CD4-positive, CD25-positive, alpha-beta regulatory T cell (primary cell): Measurements from ENCODE around the gene IRF2. TPM values are rescaled to one million over a fixed set of nuclear protein-coding genes. Genes with fewer than 3 reads are reported as not detected.

Experiments used
- ATAC-seq, 2 donors: fragments of 150-1000 bp; cut with Tn5 transposase; one replicate each; pipeline ENCODE4 v1.10.0; 2021; ENCODE audit warnings: low read depth in 2 of 2, moderate number of reproducible peaks in 2 of 2, moderate library complexity in 1 of 2
- DNase-seq, 3 donors: peaks; one replicate each; pipeline versions ENCODE4 v3.0.0 to v3.0.0-alpha.2; 2012 to 2022; ENCODE audit warnings: mixed read lengths in 1 of 3
- H3K27ac ChIP-seq: one replicate; pipeline ENCODE4 v1.7.0; 2013; ENCODE audit warnings: mild to moderate bottlenecking, low read length; ENCODE audit not compliant: insufficient read depth, poor library complexity, severe bottlenecking
- H3K27me3 ChIP-seq: one replicate; pipeline ENCODE4 v1.7.0; 2013; ENCODE audit warnings: low read length; ENCODE audit not compliant: control insufficient read depth, insufficient read depth
- H3K36me3 ChIP-seq: one replicate; pipeline ENCODE4 v1.7.0; 2013; ENCODE audit warnings: mild to moderate bottlenecking, low read length, moderate library complexity; ENCODE audit not compliant: control insufficient read depth, insufficient read depth
- H3K4me1 ChIP-seq: 2 replicates; pipeline ENCODE4 v1.7.0; 2013; ENCODE audit warnings: mild to moderate bottlenecking, low read length; ENCODE audit not compliant: insufficient read depth, control insufficient read depth, poor library complexity, severe bottlenecking
- H3K4me3 ChIP-seq: one replicate; pipeline ENCODE4 v1.7.0; 2013; ENCODE audit warnings: low read depth, mild to moderate bottlenecking, low read length, moderate library complexity
- H3K9me3 ChIP-seq, 2 experiments: 1 replicate in 1 of 2; 2 replicates in 1 of 2; pipeline ENCODE4 v1.7.0; 2013; ENCODE audit warnings: low read length in 2 of 2, mild to moderate bottlenecking in 1 of 2, moderate library complexity in 1 of 2; ENCODE audit not compliant: control insufficient read depth in 2 of 2
- H3K27ac Mint-ChIP-seq, 3 donors: one replicate each; pipeline ENCODE4 v1.8.0; 2020 to 2022; ENCODE audit warnings: mild to moderate bottlenecking in 3 of 3, mixed read lengths in 3 of 3, moderate library complexity in 2 of 3
- H3K27me3 Mint-ChIP-seq: one replicate; pipeline ENCODE4 v1.8.0; 2022; ENCODE audit warnings: mild to moderate bottlenecking, mixed read lengths
- H3K36me3 Mint-ChIP-seq: one replicate; pipeline ENCODE4 v1.8.0; 2020; ENCODE audit warnings: mixed read lengths
- H3K4me1 Mint-ChIP-seq, 4 donors: one replicate each; pipeline ENCODE4 v1.8.0; 2020 to 2022; ENCODE audit warnings: mixed read lengths in 4 of 4, mild to moderate bottlenecking in 1 of 4
- H3K4me3 Mint-ChIP-seq, 4 donors: one replicate each; pipeline ENCODE4 v1.8.0; 2020 to 2022; ENCODE audit warnings: mild to moderate bottlenecking in 4 of 4, mixed read lengths in 4 of 4, moderate library complexity in 3 of 4
- H3K9me3 Mint-ChIP-seq, 7 donors: one replicate each; pipeline ENCODE4 v1.8.0; 2020 to 2022; ENCODE audit warnings: mixed read lengths in 7 of 7, mild to moderate bottlenecking in 3 of 7, moderate library complexity in 2 of 7
- polyA plus RNA-seq, 4 donors: library from polyadenylated mRNA; unstranded; fragments of 300-500 nt; fragmentation: Illumina TruSeq; gene quantifications; one replicate each; pipeline ENCODE4 v1.2.3, GENCODE V29; 2021
- total RNA-seq: library from RNA; stranded (reverse); gene quantifications from one replicate; pipeline ENCODE4 v1.2.3, GENCODE V29; 2022

Gene IRF2
- total and polyA plus RNA-seq, 5 donors from 2014 or later, result 63.4 to 112 (median 98.3) TPM

GRCh38 chr4:184504385-184504784 is 30.0 kb upstream of the IRF2 start:
- peaks cover 12 to 28% (median 21%) of the 10 kb centered on the region in 4 donors for H3K4me1 Mint-ChIP-seq
- no peaks in the 10 kb centered on the region for H3K9me3 ChIP-seq
- no peaks in the 10 kb centered on the region for H3K36me3 ChIP-seq
- no peak overlapping the region for H3K27ac ChIP-seq
- H3K4me1 ChIP-seq, result peaks cover 15% of the 10 kb centered on the region
- peak overlapping the region; percentile 58 for H3K4me3 ChIP-seq
- H3K36me3 Mint-ChIP-seq, result no peaks in the 10 kb centered on the region
- peak overlapping the region; percentile 70 to 93 (median 92) for H3K27ac Mint-ChIP-seq
- H3K9me3 Mint-ChIP-seq, result no peaks in the 10 kb centered on the region
- H3K27me3 ChIP-seq, result no peaks in the 10 kb centered on the region
- no peak for ATAC-seq
- no peak for DNase-seq
- peak overlapping the region in 2 of 4 donors; percentile 75 to 77 for H3K4me3 Mint-ChIP-seq
- H3K27me3 Mint-ChIP-seq, result no peaks in the 10 kb centered on the region

GRCh38 chr4:184503869-184504300 is 29.5 kb upstream of the IRF2 start:
- Histone ChIP-seq H3K4me3 (peak overlapping the region; percentile 58), H3K4me1 (peaks cover 15% of the 10 kb centered on the region), H3K27ac (no peak overlapping the region), H3K9me3 (no peaks in the 10 kb centered on the region), H3K27me3 (no peaks in the 10 kb centered on the region), H3K36me3 (no peaks in the 10 kb centered on the region)
- peaks cover 12 to 28% (median 21%) of the 10 kb centered on the region in 4 donors for H3K4me1 Mint-ChIP-seq
- peak in 2 of 3 donors; percentile 25 to 64 for DNase-seq
- no peaks in the 10 kb centered on the region for H3K27me3 Mint-ChIP-seq
- peak overlapping the region in 2 of 4 donors; percentile 75 to 77 for H3K4me3 Mint-ChIP-seq
- H3K27ac Mint-ChIP-seq, result peak overlapping the region; percentile 70 to 93 (median 92)
- ATAC-seq, result peak; percentile 60 to 67
- no peaks in the 10 kb centered on the region for H3K36me3 Mint-ChIP-seq
- no peaks in the 10 kb centered on the region for H3K9me3 Mint-ChIP-seq

GRCh38 chr4:184500748-184501589 is 26.6 kb upstream of the IRF2 start:
- Mint-ChIP-seq H3K9me3 (no peaks in the 10 kb centered on the region), H3K27ac (peak overlapping the region in 1 of 3 donors; percentile 38), H3K27me3 (peaks cover 5% of the 10 kb centered on the region), H3K4me1 (peaks cover 10 to 26% (median 20%) of the 10 kb centered on the region in 4 donors), H3K4me3 (no peak overlapping the region), H3K36me3 (no peaks in the 10 kb centered on the region)
- Histone ChIP-seq H3K36me3 (no peaks in the 10 kb centered on the region), H3K9me3 (no peaks in the 10 kb centered on the region), H3K4me1 (peaks cover 15% of the 10 kb centered on the region), H3K27ac (no peak overlapping the region), H3K27me3 (no peaks in the 10 kb centered on the region), H3K4me3 (no peak overlapping the region)
- ATAC-seq (no peak), DNase-seq (no peak)

DNA sequence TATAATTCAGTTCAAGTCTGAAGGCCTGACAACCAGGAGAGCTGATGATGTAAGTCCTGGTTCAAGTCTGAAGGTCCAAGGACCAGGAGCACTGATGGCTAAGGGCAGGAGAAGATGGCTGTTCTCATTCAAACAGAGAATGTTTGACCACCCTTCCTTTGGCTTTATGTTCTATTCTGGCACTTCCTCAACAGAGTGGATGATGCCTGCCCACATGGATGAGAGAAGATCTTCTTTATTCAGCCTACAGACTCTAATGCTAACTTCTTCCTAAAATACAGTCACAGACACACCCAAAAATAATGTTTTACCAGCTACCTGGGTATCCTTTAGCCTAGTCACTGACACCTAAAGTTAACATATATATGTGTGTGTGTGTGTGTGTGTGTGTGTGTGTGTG is 25.6 kb upstream of the IRF2 start:
- H3K9me3 Mint-ChIP-seq, result no peaks in the 10 kb centered on the region
- H3K27me3 Mint-ChIP-seq, result peaks cover 5% of the 10 kb centered on the region
- ATAC-seq (no peak), DNase-seq (no peak)
- no peaks in the 10 kb centered on the region for H3K9me3 ChIP-seq
- H3K36me3 Mint-ChIP-seq, result no peaks in the 10 kb centered on the region
- peaks cover 10 to 26% (median 18%) of the 10 kb centered on the region in 4 donors for H3K4me1 Mint-ChIP-seq
- H3K4me1 ChIP-seq, result peaks cover 15% of the 10 kb centered on the region
- no peaks in the 10 kb centered on the region for H3K36me3 ChIP-seq
- H3K27ac ChIP-seq, result no peak overlapping the region
- no peak overlapping the region for H3K4me3 ChIP-seq
- no peak overlapping the region for H3K4me3 Mint-ChIP-seq
- H3K27me3 ChIP-seq, result no peaks in the 10 kb centered on the region
- H3K27ac Mint-ChIP-seq, result no peak overlapping the region

DNA sequence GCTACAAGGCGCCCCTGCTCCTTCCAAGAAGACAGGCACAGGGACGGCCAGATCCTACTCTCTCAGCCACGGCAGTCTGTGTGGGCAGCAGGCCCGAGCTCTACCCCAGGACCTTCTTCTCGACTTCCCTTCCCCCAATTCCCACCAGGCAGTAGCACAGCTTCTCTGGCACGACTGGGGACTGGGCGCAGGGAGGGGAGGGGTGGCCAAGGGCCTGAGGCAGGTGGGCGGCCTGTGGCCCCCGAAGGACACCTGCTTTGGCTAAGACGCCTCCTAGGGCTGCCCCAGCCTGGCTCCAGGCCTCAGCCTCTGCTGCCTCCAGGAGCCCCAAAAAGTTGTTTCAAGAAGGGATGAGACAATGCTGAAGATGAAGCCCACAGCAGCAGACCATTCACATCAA is 24.2 kb upstream of the IRF2 start:
- peaks cover 0 to 19% (median 5%) of the 10 kb centered on the region in 4 donors for H3K4me1 Mint-ChIP-seq
- no peaks in the 10 kb centered on the region for H3K36me3 ChIP-seq
- H3K27me3 Mint-ChIP-seq, result peaks cover 5% of the 10 kb centered on the region
- H3K36me3 Mint-ChIP-seq, result no peaks in the 10 kb centered on the region
- H3K27ac ChIP-seq, result no peak overlapping the region
- no peak overlapping the region for H3K4me3 ChIP-seq
- H3K4me3 Mint-ChIP-seq, result no peak overlapping the region
- H3K4me1 ChIP-seq, result peaks cover 4% of the 10 kb centered on the region
- ATAC-seq, result no peak
- no peaks in the 10 kb centered on the region for H3K9me3 ChIP-seq
- no peak overlapping the region for H3K27ac Mint-ChIP-seq
- H3K27me3 ChIP-seq, result no peaks in the 10 kb centered on the region
- H3K9me3 Mint-ChIP-seq, result peaks cover 0 to 5% (median 0%) of the 10 kb centered on the region in 7 donors
- DNase-seq, result no peak

GRCh38 chr4:184489771-184490170 is 15.4 kb upstream of the IRF2 start:
- DNase-seq (no peak), ATAC-seq (no peak)
- Mint-ChIP-seq H3K27ac (no peak overlapping the region), H3K4me1 (peaks cover 4 to 9% (median 6%) of the 10 kb centered on the region in 4 donors), H3K9me3 (peaks cover 0 to 9% (median 1%) of the 10 kb centered on the region in 7 donors), H3K4me3 (no peak overlapping the region), H3K36me3 (peaks cover 13% of the 10 kb centered on the region), H3K27me3 (peaks cover 4% of the 10 kb centered on the region)
- Histone ChIP-seq H3K4me3 (no peak overlapping the region), H3K27ac (no peak overlapping the region), H3K27me3 (no peaks in the 10 kb centered on the region), H3K36me3 (no peaks in the 10 kb centered on the region), H3K9me3 (no peaks in the 10 kb centered on the region), H3K4me1 (no peaks in the 10 kb centered on the region)

DNA sequence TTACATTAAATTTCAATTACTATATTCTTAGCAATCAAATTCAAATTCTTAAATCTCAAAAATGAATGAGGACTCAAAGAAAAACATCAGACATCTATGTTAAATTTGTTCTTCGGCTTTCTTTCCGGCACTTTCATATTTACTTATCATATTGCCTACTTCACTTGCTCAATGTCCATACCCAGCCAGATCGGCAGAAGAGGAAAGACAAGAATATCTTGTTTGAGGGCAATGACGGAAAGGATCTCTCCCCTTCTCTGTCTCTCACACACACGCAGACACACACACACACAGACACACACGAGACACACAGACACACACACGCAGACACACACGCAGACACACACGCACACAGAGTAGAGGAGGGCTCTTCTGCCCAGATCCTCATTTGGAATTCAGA is 13.2 kb upstream of the IRF2 start:
- Histone ChIP-seq H3K36me3 (no peaks in the 10 kb centered on the region), H3K27me3 (no peaks in the 10 kb centered on the region), H3K9me3 (no peaks in the 10 kb centered on the region), H3K4me1 (no peaks in the 10 kb centered on the region), H3K27ac (no peak overlapping the region), H3K4me3 (no peak overlapping the region)
- Mint-ChIP-seq H3K4me1 (peaks cover 5 to 13% (median 6%) of the 10 kb centered on the region in 4 donors), H3K27me3 (peaks cover 4% of the 10 kb centered on the region), H3K4me3 (no peak overlapping the region), H3K27ac (no peak overlapping the region), H3K36me3 (peaks cover 16% of the 10 kb centered on the region), H3K9me3 (peaks cover 0 to 3% (median 0%) of the 10 kb centered on the region in 7 donors)
- DNase-seq, result no peak
- ATAC-seq, result no peak
